Activated T-cell treated with anti-CD3 and anti-CD28 coated beads, Interleukin-2, amount 50 U/mL, for 72 hours (primary cell): Measurements from ENCODE around the gene PCSK6. TPM values are rescaled to one million over a fixed set of nuclear protein-coding genes. Genes with fewer than 3 reads are reported as not detected.
"Not testable (repeated sequence)": the region's sequence is repeated elsewhere in the genome, so short reads cannot be mapped to it uniquely, and the experiment has no call there.

Experiments used
- ATAC-seq, 2 donors: fragments of 150-1000 bp; cut with Tn5 transposase; replicated peaks in 1 of 2; 2 replicates each; pipeline ENCODE4 v1.10.0; 2021; ENCODE audit warnings: moderate library complexity in 2 of 2, mild to moderate bottlenecking in 1 of 2
- DNase-seq, 2 donors: peaks; one replicate each; pipeline ENCODE4 v3.0.0; 2021 to 2022; ENCODE audit warnings: mixed read lengths in 1 of 2
- H3K27ac Mint-ChIP-seq: one replicate; pipeline ENCODE4 v1.8.0; 2022; ENCODE audit warnings: mild to moderate bottlenecking, moderate library complexity, mixed read lengths
- H3K27me3 Mint-ChIP-seq: one replicate; pipeline ENCODE4 v1.8.0; 2022; ENCODE audit warnings: low read depth, mixed read lengths
- H3K36me3 Mint-ChIP-seq, 2 donors: one replicate each; pipeline ENCODE4 v1.8.0; 2022; ENCODE audit warnings: mixed read lengths in 2 of 2, mild to moderate bottlenecking in 1 of 2; ENCODE audit not compliant: insufficient read depth in 2 of 2
- H3K4me1 Mint-ChIP-seq: one replicate; pipeline ENCODE4 v1.8.0; 2022; ENCODE audit warnings: low read depth, mixed read lengths
- H3K4me3 Mint-ChIP-seq, 2 donors: one replicate each; pipeline ENCODE4 v1.8.0; 2022; ENCODE audit warnings: mild to moderate bottlenecking in 2 of 2, mixed read lengths in 2 of 2, moderate library complexity in 2 of 2
- H3K9me3 Mint-ChIP-seq, 2 donors: one replicate each; pipeline ENCODE4 v1.8.0; 2022; ENCODE audit warnings: mixed read lengths in 2 of 2
- total RNA-seq, 2 donors: library from RNA; stranded (reverse); gene quantifications; one replicate each; pipeline ENCODE4 v1.2.3, GENCODE V29; 2022

PCSK6 gene
- total RNA-seq, 2 donors from 2014 or later, result 0.51 to 2.3 TPM

- no peak for DNase-seq
- no peak overlapping the region for H3K4me3 Mint-ChIP-seq
- H3K27me3 Mint-ChIP-seq, result peaks cover 12% of the 10 kb centered on the region
- H3K4me1 Mint-ChIP-seq, result peaks cover 9% of the 10 kb centered on the region
- no peak overlapping the region for H3K27ac Mint-ChIP-seq
- H3K9me3 Mint-ChIP-seq, result no peaks in the 10 kb centered on the region
- ATAC-seq, result no peak
- H3K36me3 Mint-ChIP-seq, result no peaks in the 10 kb centered on the region
Measured at GRCh38 chr15:101406036-101406435, 83.5 kb downstream of the PCSK6 start.

GRCh38 chr15:101404245-101404644 is 85.3 kb downstream of the PCSK6 start:
- H3K4me3 Mint-ChIP-seq, result no peak overlapping the region
- H3K36me3 Mint-ChIP-seq, result no peaks in the 10 kb centered on the region
- ATAC-seq (no peak), DNase-seq (no peak)
- peaks cover 10% of the 10 kb centered on the region for H3K27me3 Mint-ChIP-seq
- no peaks in the 10 kb centered on the region for H3K9me3 Mint-ChIP-seq
- H3K27ac Mint-ChIP-seq, result no peak overlapping the region
- H3K4me1 Mint-ChIP-seq, result peaks cover 9% of the 10 kb centered on the region

- peaks cover 17% of the 10 kb centered on the region for H3K27me3 Mint-ChIP-seq
- H3K4me1 Mint-ChIP-seq, H3K36me3 Mint-ChIP-seq, ATAC-seq, H3K9me3 Mint-ChIP-seq, H3K27ac Mint-ChIP-seq, H3K4me3 Mint-ChIP-seq, DNase-seq: not testable (repeated sequence)
Measured at GRCh38 chr15:101402883-101403282, 86.6 kb downstream of the PCSK6 start.

GRCh38 chr15:101401286-101401685 is 88.2 kb downstream of the PCSK6 start:
- H3K4me1 Mint-ChIP-seq, result peaks cover 6% of the 10 kb centered on the region
- DNase-seq, result no peak
- ATAC-seq, result no peak
- H3K36me3 Mint-ChIP-seq, result no peaks in the 10 kb centered on the region
- no peak overlapping the region for H3K27ac Mint-ChIP-seq
- no peak overlapping the region for H3K4me3 Mint-ChIP-seq
- peaks cover 24% of the 10 kb centered on the region for H3K27me3 Mint-ChIP-seq
- no peaks in the 10 kb centered on the region for H3K9me3 Mint-ChIP-seq

GRCh38 chr15:101399431-101399830 is 90.1 kb downstream of the PCSK6 start:
- ATAC-seq, result no peak
- DNase-seq, result no peak
- Mint-ChIP-seq H3K4me1 (peaks cover 6% of the 10 kb centered on the region), H3K27ac (no peak overlapping the region), H3K9me3 (no peaks in the 10 kb centered on the region), H3K36me3 (no peaks in the 10 kb centered on the region), H3K27me3 (peaks cover 33% of the 10 kb centered on the region), H3K4me3 (no peak overlapping the region)

- Mint-ChIP-seq H3K36me3 (no peaks in the 10 kb centered on the region), H3K27ac (no peak overlapping the region), H3K4me3 (no peak overlapping the region), H3K9me3 (no peaks in the 10 kb centered on the region), H3K27me3 (peaks cover 33% of the 10 kb centered on the region), H3K4me1 (peaks cover 6% of the 10 kb centered on the region)
- no peak for DNase-seq
- ATAC-seq, result peak in 1 of 2 donors; percentile 17
Measured at GRCh38 chr15:101398247-101398646, 91.3 kb downstream of the PCSK6 start.

- H3K27me3 Mint-ChIP-seq, result peaks cover 33% of the 10 kb centered on the region
- peak; percentile 30 to 47 for ATAC-seq
- no peak overlapping the region for H3K27ac Mint-ChIP-seq
- peak overlapping the region in 1 of 2 donors; percentile 54 for H3K4me3 Mint-ChIP-seq
- no peaks in the 10 kb centered on the region for H3K9me3 Mint-ChIP-seq
- H3K36me3 Mint-ChIP-seq, result no peaks in the 10 kb centered on the region
- peaks cover 6% of the 10 kb centered on the region for H3K4me1 Mint-ChIP-seq
- DNase-seq, result no peak
Measured at GRCh38 chr15:101397521-101398003, 91.9 kb downstream of the PCSK6 start.

- ATAC-seq (no peak), DNase-seq (no peak)
- Mint-ChIP-seq H3K4me1 (peaks cover 6% of the 10 kb centered on the region), H3K4me3 (no peak overlapping the region), H3K27me3 (peaks cover 37% of the 10 kb centered on the region), H3K27ac (no peak overlapping the region), H3K9me3 (no peaks in the 10 kb centered on the region), H3K36me3 (no peaks in the 10 kb centered on the region)
Measured at GRCh38 chr15:101396484-101397261, 92.8 kb downstream of the PCSK6 start.

- no peak for ATAC-seq
Measured at GRCh38 chr15:101394654-101395053, 94.9 kb downstream of the PCSK6 start.

GRCh38 chr15:101394056-101394630 is 95.4 kb downstream of the PCSK6 start:
- ATAC-seq (no peak), DNase-seq (no peak)
- Mint-ChIP-seq H3K36me3 (no peaks in the 10 kb centered on the region), H3K4me1 (peaks cover 6% of the 10 kb centered on the region), H3K4me3 (no peak overlapping the region), H3K27ac (no peak overlapping the region), H3K9me3 (no peaks in the 10 kb centered on the region), H3K27me3 (peaks cover 35% of the 10 kb centered on the region)

More at GRCh38 chr15:101394654-101395053, 94.9 kb downstream of the PCSK6 start:
- Mint-ChIP-seq H3K27ac (no peak overlapping the region), H3K9me3 (no peaks in the 10 kb centered on the region), H3K4me1 (peaks cover 6% of the 10 kb centered on the region), H3K4me3 (no peak overlapping the region), H3K27me3 (peaks cover 35% of the 10 kb centered on the region), H3K36me3 (no peaks in the 10 kb centered on the region)
- no peak for DNase-seq

GRCh38 chr15:101393172-101393571 is 96.3 kb downstream of the PCSK6 start:
- H3K27me3 Mint-ChIP-seq, result peaks cover 32% of the 10 kb centered on the region
- no peak overlapping the region for H3K27ac Mint-ChIP-seq
- no peaks in the 10 kb centered on the region for H3K36me3 Mint-ChIP-seq
- ATAC-seq, result no peak
- no peak overlapping the region for H3K4me3 Mint-ChIP-seq
- DNase-seq, result no peak
- peaks cover 6% of the 10 kb centered on the region for H3K4me1 Mint-ChIP-seq
- no peaks in the 10 kb centered on the region for H3K9me3 Mint-ChIP-seq

GRCh38 chr15:101391981-101392640 is 97.4 kb downstream of the PCSK6 start:
- H3K4me1 Mint-ChIP-seq, result no peaks in the 10 kb centered on the region
- H3K27ac Mint-ChIP-seq, result no peak overlapping the region
- H3K36me3 Mint-ChIP-seq, result no peaks in the 10 kb centered on the region
- no peaks in the 10 kb centered on the region for H3K9me3 Mint-ChIP-seq
- no peak overlapping the region for H3K4me3 Mint-ChIP-seq
- no peak for DNase-seq
- H3K27me3 Mint-ChIP-seq, result peaks cover 21% of the 10 kb centered on the region
- no peak for ATAC-seq

- no peak overlapping the region for H3K27ac Mint-ChIP-seq
- no peaks in the 10 kb centered on the region for H3K4me1 Mint-ChIP-seq
- no peak overlapping the region for H3K4me3 Mint-ChIP-seq
- DNase-seq (no peak), ATAC-seq (no peak)
- no peaks in the 10 kb centered on the region for H3K9me3 Mint-ChIP-seq
- H3K36me3 Mint-ChIP-seq, result no peaks in the 10 kb centered on the region
- H3K27me3 Mint-ChIP-seq, result peaks cover 16% of the 10 kb centered on the region
Measured at GRCh38 chr15:101391431-101391830, 98.1 kb downstream of the PCSK6 start.
